ENCODE results near the gene ATXN2L. TPM values are rescaled to one million over a fixed set of nuclear protein-coding genes. Genes with fewer than 3 reads are reported as not detected.

ATXN2L gene
- total and polyA plus RNA-seq, 2 of the 13 experiments (the other 11 are each of a cell fraction or from before 2014, with no cell fraction given): 40.8 to 55.1 TPM

GRCh38 chr16:28823291-28823872 lies 583 bp downstream of the ATXN2L start (continued):
- TF ChIP-seq ZNF510 (CRISPR knock-in tag; IDR thresholded peaks at IDR 0.05; ENCODE audit: low read depth) (no peak), XRCC5 (optimal IDR thresholded peaks at IDR 0.05; ENCODE audit: low read length) (peak; percentile 31), ZNF556 (CRISPR knock-in tag; IDR thresholded peaks at IDR 0.05; ENCODE audit: borderline replicate concordance) (no peak; the same call in 1 of the 2 replicates), ZIK1 (CRISPR knock-in tag; IDR thresholded peaks at IDR 0.05; ENCODE audit: borderline replicate concordance, low read depth) (no peak), CEBPB (IDR thresholded peaks at IDR 0.05; ENCODE audit: borderline replicate concordance, low read depth, low read length) (no peak), ZNF335 (CRISPR knock-in tag; IDR thresholded peaks at IDR 0.05) (no peak), ZNF563 (CRISPR knock-in tag; IDR thresholded peaks at IDR 0.05) (peak; percentile 94), ZNF160 (CRISPR knock-in tag; IDR thresholded peaks at IDR 0.05) (no peak), ZNF883 (CRISPR knock-in tag; IDR thresholded peaks at IDR 0.05; ENCODE audit: not compliant biosample characterization) (no peak), KIAA2018 (CRISPR knock-in tag; IDR thresholded peaks at IDR 0.05; ENCODE audit: borderline replicate concordance) (no peak; the same call in 1 of the 2 replicates), CAMTA2 (CRISPR knock-in tag; IDR thresholded peaks at IDR 0.05; ENCODE audit: borderline replicate concordance) (no peak; the same call in 1 of the 2 replicates), SIX1 (CRISPR knock-in tag; IDR thresholded peaks at IDR 0.05; ENCODE audit: borderline replicate concordance) (no peak), AGO2 (optimal IDR thresholded peaks at IDR 0.05; ENCODE audit: low read depth, low read length) (peak; percentile 98), SKI (IDR thresholded peaks at IDR 0.05; ENCODE audit: partially characterized antibody) (no peak), ZSCAN21 (CRISPR knock-in tag; IDR thresholded peaks at IDR 0.05; ENCODE audit: borderline replicate concordance) (no peak), ZNF234 (CRISPR knock-in tag; conservative IDR thresholded peaks at IDR 0.05) (peak; percentile 44; the same call in 1 of the 2 replicates), REL (CRISPR knock-in tag; conservative IDR thresholded peaks at IDR 0.05) (peak; percentile 48; the same call in 1 of the 2 replicates)
- TF ChIP-seq, protein P1, sequence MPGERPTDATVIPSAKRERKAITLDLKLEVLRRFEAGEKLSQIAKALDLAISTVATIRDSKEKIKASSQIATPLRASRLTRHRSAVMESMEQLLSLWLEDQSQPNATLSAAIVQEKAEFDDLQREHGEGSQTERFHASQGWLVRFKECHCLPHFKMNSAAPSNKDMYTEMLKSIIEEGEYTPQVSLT (CRISPR knock-in tag; IDR thresholded peaks at IDR 0.05; ENCODE audit: borderline replicate concordance, low read depth): no peak
- TF ChIP-seq, protein P2, sequence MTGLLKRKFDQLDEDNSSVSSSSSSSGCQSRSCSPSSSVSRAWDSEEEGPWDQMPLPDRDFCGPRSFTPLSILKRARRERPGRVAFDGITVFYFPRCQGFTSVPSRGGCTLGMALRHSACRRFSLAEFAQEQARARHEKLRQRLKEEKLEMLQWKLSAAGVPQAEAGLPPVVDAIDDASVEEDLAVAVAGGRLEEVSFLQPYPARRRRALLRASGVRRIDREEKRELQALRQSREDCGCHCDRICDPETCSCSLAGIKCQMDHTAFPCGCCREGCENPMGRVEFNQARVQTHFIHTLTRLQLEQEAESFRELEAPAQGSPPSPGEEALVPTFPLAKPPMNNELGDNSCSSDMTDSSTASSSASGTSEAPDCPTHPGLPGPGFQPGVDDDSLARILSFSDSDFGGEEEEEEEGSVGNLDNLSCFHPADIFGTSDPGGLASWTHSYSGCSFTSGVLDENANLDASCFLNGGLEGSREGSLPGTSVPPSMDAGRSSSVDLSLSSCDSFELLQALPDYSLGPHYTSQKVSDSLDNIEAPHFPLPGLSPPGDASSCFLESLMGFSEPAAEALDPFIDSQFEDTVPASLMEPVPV (CRISPR knock-in tag; IDR thresholded peaks at IDR 0.05): no peak; the same call in 1 of the 2 replicates
